Neural crest cell (in vitro differentiated cells): ENCODE results near the gene VRK2. TPM values are rescaled to one million over a fixed set of nuclear protein-coding genes. Genes with fewer than 3 reads are reported as not detected.
A peak's percentile ranks its signal among the peaks of the same experiment; 100 is the strongest.
"Not testable (repeated sequence)": the region's sequence is repeated elsewhere in the genome, so short reads cannot be mapped to it uniquely, and the experiment has no call there.

Experiments used
- DNase-seq: peaks from one replicate; pipeline ENCODE4 v3.0.0; 2021; ENCODE audit warnings: low read depth, mixed read lengths, low spot score
- H3K27ac Mint-ChIP-seq: one replicate; pipeline ENCODE4 v1.8.0; 2021; ENCODE audit warnings: mild to moderate bottlenecking, mixed read lengths; ENCODE audit not compliant: unreplicated experiment
- H3K27me3 Mint-ChIP-seq: 2 replicates; pipeline ENCODE4 v1.8.0; 2021; ENCODE audit warnings: low read depth, mild to moderate bottlenecking, mixed read lengths
- H3K36me3 Mint-ChIP-seq: 2 replicates; pipeline ENCODE4 v1.8.0; 2021; ENCODE audit warnings: low read depth, mild to moderate bottlenecking, mixed read lengths
- H3K4me1 Mint-ChIP-seq: 2 replicates; pipeline ENCODE4 v1.8.0; 2021; ENCODE audit warnings: mixed read lengths
- H3K4me3 Mint-ChIP-seq: one replicate; pipeline ENCODE4 v1.8.0; 2021; ENCODE audit warnings: mild to moderate bottlenecking, mixed read lengths
- H3K9me3 Mint-ChIP-seq: 2 replicates; pipeline ENCODE4 v1.8.0; 2021; ENCODE audit warnings: mixed read lengths
- total RNA-seq: library from RNA; stranded (reverse); gene quantifications from 2 replicates; pipeline ENCODE4 v1.2.1, GENCODE V29; 2021
- TF ChIP-seq, protein P1 (sequence below): fragments of 200-600 bp; sonication (generic); conservative IDR thresholded peaks from 2 replicates; pipeline ENCODE4 v1.5.0; 2021; ENCODE audit warnings: antibody characterized with exemption, mild to moderate bottlenecking

Gene VRK2
- total RNA-seq, 1 donor from 2014 or later = 21.4 TPM

DNA sequence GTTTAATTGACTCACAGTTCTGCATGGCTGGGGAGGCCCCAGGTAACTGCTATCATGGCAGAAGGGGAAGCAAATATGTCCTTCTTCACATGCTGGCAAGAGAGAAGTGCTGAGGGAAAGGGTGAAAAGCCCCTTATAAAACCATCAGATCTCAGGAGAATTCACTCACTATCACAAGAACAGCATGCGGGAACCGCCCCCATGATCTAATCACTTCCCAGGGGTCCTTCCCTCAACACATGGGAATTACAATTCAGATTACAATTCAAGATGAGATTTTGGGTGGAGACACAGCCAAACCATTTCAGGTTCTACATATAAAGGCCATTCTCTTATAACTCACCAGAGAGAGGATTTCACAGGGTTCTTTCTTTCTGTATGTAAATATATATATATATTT lies 62.9 kb downstream of the VRK2 start:
- H3K4me1 Mint-ChIP-seq = no peaks in the 10 kb centered on the region
- H3K27ac Mint-ChIP-seq = no peak overlapping the region
- no peaks in the 10 kb centered on the region for H3K27me3 Mint-ChIP-seq
- no peak for DNase-seq
- H3K9me3 Mint-ChIP-seq = no peaks in the 10 kb centered on the region
- TF ChIP-seq, protein P1, sequence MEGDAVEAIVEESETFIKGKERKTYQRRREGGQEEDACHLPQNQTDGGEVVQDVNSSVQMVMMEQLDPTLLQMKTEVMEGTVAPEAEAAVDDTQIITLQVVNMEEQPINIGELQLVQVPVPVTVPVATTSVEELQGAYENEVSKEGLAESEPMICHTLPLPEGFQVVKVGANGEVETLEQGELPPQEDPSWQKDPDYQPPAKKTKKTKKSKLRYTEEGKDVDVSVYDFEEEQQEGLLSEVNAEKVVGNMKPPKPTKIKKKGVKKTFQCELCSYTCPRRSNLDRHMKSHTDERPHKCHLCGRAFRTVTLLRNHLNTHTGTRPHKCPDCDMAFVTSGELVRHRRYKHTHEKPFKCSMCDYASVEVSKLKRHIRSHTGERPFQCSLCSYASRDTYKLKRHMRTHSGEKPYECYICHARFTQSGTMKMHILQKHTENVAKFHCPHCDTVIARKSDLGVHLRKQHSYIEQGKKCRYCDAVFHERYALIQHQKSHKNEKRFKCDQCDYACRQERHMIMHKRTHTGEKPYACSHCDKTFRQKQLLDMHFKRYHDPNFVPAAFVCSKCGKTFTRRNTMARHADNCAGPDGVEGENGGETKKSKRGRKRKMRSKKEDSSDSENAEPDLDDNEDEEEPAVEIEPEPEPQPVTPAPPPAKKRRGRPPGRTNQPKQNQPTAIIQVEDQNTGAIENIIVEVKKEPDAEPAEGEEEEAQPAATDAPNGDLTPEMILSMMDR = no peak
- no peak overlapping the region for H3K4me3 Mint-ChIP-seq
- H3K36me3 Mint-ChIP-seq = no peaks in the 10 kb centered on the region

DNA sequence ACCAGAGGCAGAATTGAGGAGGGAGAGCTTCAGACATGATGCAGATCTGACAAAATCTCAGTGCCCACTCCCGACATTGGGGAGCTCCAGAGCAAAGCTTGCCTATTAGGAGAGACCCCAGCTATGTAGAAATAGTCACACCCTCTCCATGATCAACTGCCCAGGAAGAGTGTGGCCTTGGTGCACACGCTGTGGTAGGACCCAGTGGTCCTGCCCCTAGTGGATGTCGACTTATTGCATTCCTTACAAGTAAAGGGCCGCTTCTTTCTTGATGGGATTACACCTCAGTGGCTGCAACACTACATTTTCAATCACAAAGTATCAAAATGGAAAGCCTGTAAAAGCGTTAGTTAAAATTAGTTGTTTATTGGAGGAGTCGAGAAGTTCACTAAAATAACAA lies 64.2 kb downstream of the VRK2 start:
- H3K9me3 Mint-ChIP-seq = no peaks in the 10 kb centered on the region
- no peak for DNase-seq
- no peaks in the 10 kb centered on the region for H3K36me3 Mint-ChIP-seq
- no peaks in the 10 kb centered on the region for H3K27me3 Mint-ChIP-seq
- no peak overlapping the region for H3K4me3 Mint-ChIP-seq
- H3K4me1 Mint-ChIP-seq = no peaks in the 10 kb centered on the region
- H3K27ac Mint-ChIP-seq = no peak overlapping the region
- TF ChIP-seq, protein P1 = peak; percentile 20

DNA sequence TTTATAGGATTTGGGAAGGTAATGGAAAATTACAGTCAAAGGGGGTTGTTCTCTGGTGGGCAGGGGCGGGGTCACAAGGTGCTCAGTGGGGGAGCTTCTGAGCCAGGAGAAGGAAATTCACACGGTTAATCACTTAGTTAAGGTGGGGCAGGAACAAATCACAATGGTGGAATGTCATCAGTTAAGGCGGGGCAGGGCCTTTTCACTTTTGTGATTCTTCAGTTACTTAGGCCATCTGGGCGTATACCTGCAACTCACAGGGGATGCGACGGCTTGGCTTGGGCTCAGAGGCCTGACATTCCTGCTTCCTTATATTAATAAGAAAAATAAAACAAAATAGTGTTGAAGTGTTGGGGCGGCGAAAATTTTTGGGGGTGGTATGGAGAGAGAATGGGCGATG lies 67.0 kb downstream of the VRK2 start:
- not testable (repeated sequence) for H3K4me1 Mint-ChIP-seq, H3K36me3 Mint-ChIP-seq, H3K27ac Mint-ChIP-seq, DNase-seq, H3K9me3 Mint-ChIP-seq, H3K4me3 Mint-ChIP-seq, H3K27me3 Mint-ChIP-seq

DNA sequence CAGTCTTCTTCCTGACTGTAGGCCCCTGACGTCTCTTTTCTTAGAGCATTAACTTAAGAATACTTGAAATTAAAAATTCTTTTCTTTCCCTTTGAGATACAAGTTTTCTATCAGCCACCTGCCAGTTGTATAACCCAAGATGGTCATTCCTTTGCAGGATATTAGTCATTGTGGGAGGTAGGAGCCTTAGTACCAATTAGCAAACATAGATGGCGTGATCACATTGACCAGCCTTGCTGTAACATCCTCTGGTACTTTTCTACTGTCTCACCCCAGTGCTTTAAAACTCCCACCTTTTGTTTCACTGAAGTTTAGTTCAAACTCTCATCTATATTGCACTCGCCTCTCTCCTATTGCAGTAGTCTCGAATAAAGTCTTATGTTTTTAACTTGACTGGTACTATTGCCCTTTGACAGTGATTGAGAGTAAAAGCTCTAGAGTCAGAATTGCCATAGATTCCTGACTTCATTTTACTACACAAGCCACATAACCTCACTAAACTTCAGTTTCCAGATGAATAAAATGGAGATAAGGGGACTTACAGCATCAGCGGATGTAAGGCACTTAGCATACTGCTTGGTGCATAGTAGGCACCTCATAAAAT lies 74.1 kb downstream of the VRK2 start:
- no peak overlapping the region for H3K4me3 Mint-ChIP-seq
- TF ChIP-seq, protein P1 = no peak
- H3K36me3 Mint-ChIP-seq = no peaks in the 10 kb centered on the region
- peaks cover 5% of the 10 kb centered on the region for H3K9me3 Mint-ChIP-seq
- no peaks in the 10 kb centered on the region for H3K4me1 Mint-ChIP-seq
- H3K27me3 Mint-ChIP-seq = no peaks in the 10 kb centered on the region
- no peak for DNase-seq
- H3K27ac Mint-ChIP-seq = no peak overlapping the region

DNA sequence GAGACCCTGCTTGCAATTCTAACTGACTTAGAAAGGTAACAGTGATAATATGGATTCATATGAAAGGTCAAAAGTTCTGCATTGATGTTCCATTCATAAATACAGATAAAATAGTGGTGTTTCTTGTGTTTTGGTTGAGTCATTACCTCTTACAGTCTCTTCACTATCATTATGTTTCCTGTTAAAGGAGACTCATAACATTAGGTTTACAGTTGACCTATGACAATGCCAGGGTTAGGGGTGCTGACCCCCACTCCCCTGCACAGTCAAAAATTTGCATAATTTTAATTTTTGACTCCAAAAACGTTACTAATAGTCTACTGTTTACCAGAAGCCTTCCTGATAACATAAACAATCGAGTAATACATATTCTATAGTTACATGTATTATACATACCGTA lies 75.4 kb downstream of the VRK2 start:
- Mint-ChIP-seq H3K27ac (no peak overlapping the region), H3K9me3 (peaks cover 5% of the 10 kb centered on the region), H3K4me1 (no peaks in the 10 kb centered on the region), H3K4me3 (no peak overlapping the region), H3K36me3 (no peaks in the 10 kb centered on the region), H3K27me3 (no peaks in the 10 kb centered on the region)
- TF ChIP-seq, protein P1 = no peak
- DNase-seq = no peak

DNA sequence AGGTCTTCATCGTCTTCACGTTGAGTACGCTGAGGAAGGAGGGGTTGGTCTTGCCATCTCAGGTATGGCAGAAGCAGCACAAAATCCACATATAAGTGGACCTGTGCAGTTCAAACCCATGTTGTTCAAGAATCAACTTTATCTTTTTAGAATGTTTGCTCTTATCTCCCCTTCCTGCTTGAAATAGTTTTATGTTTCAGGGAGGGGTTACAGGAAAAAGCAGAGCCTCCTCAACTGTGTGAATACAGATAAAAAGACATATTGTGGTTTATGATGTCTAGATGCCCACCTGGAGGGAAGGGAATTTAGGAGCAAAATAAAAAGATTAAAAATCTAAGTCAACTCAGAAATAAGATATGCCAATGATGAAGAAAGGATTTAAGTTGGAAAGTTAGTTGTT lies 75.9 kb downstream of the VRK2 start:
- no peak for DNase-seq
- Mint-ChIP-seq H3K9me3 (peaks cover 4% of the 10 kb centered on the region), H3K27ac (no peak overlapping the region), H3K27me3 (no peaks in the 10 kb centered on the region), H3K4me1 (no peaks in the 10 kb centered on the region), H3K36me3 (no peaks in the 10 kb centered on the region), H3K4me3 (no peak overlapping the region)
- TF ChIP-seq, protein P1 = no peak
